ENCODE results near the gene KCNG2. TPM values are rescaled to one million over a fixed set of nuclear protein-coding genes. Genes with fewer than 3 reads are reported as not detected.

KCNG2 gene
- total RNA-seq (not detected in 2 replicates), polyA plus RNA-seq (0.07 TPM in 1 of 2 replicates, not detected in the other), polyA minus RNA-seq (0.34 and 0.57 TPM in 2 replicates)
- 0.09 TPM for total RNA-seq (2013)

DNA sequence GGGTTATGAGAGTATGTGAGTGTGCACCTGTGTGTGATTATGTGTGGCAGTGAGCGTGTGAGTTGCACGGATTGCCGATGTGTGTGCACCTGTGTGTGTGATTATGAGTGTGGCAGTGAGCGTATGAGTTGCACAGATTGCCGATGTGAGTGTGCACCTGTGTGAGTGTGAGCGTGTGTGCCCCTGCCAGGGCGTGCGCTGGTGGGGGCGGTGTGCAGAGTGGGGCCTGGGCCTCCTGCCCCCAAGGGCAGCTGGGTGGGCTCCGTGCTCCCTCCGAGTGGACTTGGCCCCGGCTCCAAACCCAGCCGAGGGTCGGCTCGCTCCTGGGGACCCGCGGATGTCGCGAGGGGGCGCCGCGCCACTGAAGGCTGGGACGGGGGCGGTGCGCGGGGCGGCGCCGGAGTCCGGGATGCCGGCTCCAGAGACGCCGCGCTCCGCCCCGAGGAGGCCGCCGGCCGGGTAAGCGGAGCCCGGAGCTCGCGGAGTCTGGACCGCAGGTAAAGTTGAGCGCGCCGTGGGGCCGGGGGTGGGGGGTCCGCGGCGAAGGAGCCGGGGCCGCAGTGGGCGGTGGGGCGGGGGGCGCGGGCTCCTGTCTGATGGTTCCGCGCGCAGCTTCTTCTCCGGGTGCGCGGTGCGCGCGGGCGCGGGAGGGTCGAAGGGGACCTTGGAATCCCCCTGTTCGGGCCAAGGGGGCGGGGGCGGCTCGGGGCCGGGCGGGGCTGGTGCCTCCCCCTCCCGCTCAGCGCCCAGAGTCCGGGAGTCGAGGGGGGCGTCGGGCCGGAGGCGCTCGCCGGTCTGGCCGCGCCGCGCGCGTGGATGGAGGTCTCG lies at the start of gene KCNG2:
TSS of gene KCNG2 (plus strand) at position 421 of the 828 bp plus-strand sequence. CDS start 65,730 bp downstream, outside the sequence.
- Mint-ChIP-seq H3K27me3 (peaks cover 40% of the 10 kb centered on the region), H3K4me3 (peak within 1 kb of the TSS; percentile 88), H3K9me3 (ENCODE audit: insufficient read depth) (no peaks in the 10 kb centered on the region), H3K4me1 (peaks cover 26% of the 10 kb centered on the region), H3K27ac (peak within 1 kb of the TSS; percentile 17)
- DNase-seq (peak; percentile 47), ATAC-seq (ENCODE audit: low read depth) (peak; percentile 65)
- peak within 1 kb of the TSS; percentile 31 for H3K9ac ChIP-seq (ENCODE audit: low read length)
- H4K20me1 ChIP-seq (ENCODE audit: control insufficient read depth, insufficient read depth, low read length, poor library complexity, severe bottlenecking), result peaks cover 4% of the 10 kb centered on the region
- CTCF ChIA-PET, result interaction anchor here (1.0 to 1.4 kb wide), 2 partner anchors 21 to 29 kb away, joined by 3 to 4 read pairs; no protein-coding TSS in a partner anchor
- H3K27me3 ChIP-seq (replicated peaks in 1 of 4; ENCODE audit: control extremely low read depth in 1 of 4, control insufficient read depth in 3 of 4, insufficient read depth in 4 of 4, low read length in 3 of 4), result peaks cover 0 to 33% (median 17%) of the 10 kb centered on the region in 4 experiments
- peaks cover 0 to 13% (median 0%) of the 10 kb centered on the region in 3 donors for H3K9me3 ChIP-seq (ENCODE audit: control extremely low read depth in 1 of 3, control insufficient read depth in 2 of 3, insufficient read depth in 1 of 3, low read length in 2 of 3)
- H3K4me2 ChIP-seq (replicated peaks; ENCODE audit: low read depth, low read length, poor library complexity, severe bottlenecking), result peak within 1 kb of the TSS; percentile 79
- H3K36me3 ChIP-seq (replicated peaks in 1 of 2; ENCODE audit: control extremely low read depth in 1 of 2, control insufficient read depth in 1 of 2, extremely low read depth in 1 of 2, insufficient read depth in 2 of 2, low read length in 1 of 2), result no peaks in the 10 kb centered on the region
- no peaks in the 10 kb centered on the region for H3K79me2 ChIP-seq (ENCODE audit: control insufficient read depth, insufficient read depth, low read length)
- POLR2A ChIA-PET, result no interaction called here
- H2AFZ ChIP-seq (ENCODE audit: insufficient read depth, low read depth, low read length, poor library complexity, severe bottlenecking), result peak within 1 kb of the TSS; percentile 36
- intact Hi-C loops (cut with micrococcal nuclease), result loop anchor here (5.0 to 10.0 kb wide), 3 partner anchors 165 to 350 kb away; partner anchors contain the start of genes HSBP1L1 and RBFA
- H3K4me1 ChIP-seq (ENCODE audit: control insufficient read depth in 2 of 2, insufficient read depth in 2 of 2, low read length in 2 of 2), result peaks cover 29 to 33% of the 10 kb centered on the region in 2 donors
- TF ChIP-seq EZH2 (IDR thresholded peaks at IDR 0.05; ENCODE audit: borderline replicate concordance, insufficient read depth, low read depth, low read length, poor library complexity, severe bottlenecking), result no peak
- no peak for TF ChIP-seq CTCF (IDR thresholded peaks at IDR 0.05)
- H3K4me3 ChIP-seq (ENCODE audit: control extremely low read depth in 1 of 5, extremely low read depth in 1 of 5, insufficient read depth in 1 of 5, low read depth in 2 of 5, low read length in 4 of 5), result peak within 1 kb of the TSS in 3 of 5 experiments; percentile 23 to 38 (median 27)
- H3K27ac ChIP-seq (ENCODE audit: low read length in 2 of 2), result no peak within 1 kb of the TSS
- WGBS (ENCODE audit: insufficient coverage), result 4% methylated on average over 83 of the region's 92 CpGs
